ENCODE results near the gene MLEC.

MLEC gene

DNA sequence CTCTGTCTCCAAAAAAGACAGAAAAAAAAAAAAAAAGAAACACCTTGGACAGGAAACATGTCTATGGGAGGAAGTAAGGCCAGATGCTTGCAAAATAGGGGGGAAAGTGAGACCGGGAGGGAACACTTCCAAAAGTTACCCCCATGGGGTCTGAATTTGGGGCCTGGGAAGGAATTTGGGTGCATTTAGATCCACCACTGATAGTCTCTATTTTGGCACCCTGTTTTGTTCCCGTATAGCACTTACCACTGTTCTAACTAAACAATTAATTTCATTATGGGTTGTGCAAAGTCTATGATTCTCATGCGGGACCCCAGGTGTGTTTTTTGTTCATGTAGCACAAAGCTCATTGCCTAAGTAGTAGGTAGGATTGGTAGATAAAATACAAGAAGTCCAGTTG lies 1.4 kb upstream of the MLEC start:
- Histone ChIP-seq H3F3A (ENCODE audit: control insufficient read depth, insufficient read depth) (peaks cover 22% of the 10 kb centered on the region), H4K20me1 (ENCODE audit: control insufficient read depth, insufficient read depth, low read depth, low read length) (peaks cover 16% of the 10 kb centered on the region), H3K9me2 (replicated peaks; ENCODE audit: control insufficient read depth, low read length) (no peaks in the 10 kb centered on the region), H3K79me2 (ENCODE audit: control insufficient read depth, low read length) (peaks cover 36% of the 10 kb centered on the region), H3K4me1 (ENCODE audit: control insufficient read depth, low read length) (peaks cover 39% of the 10 kb centered on the region), H3K27me3 (ENCODE audit: control insufficient read depth, low read length) (no peaks in the 10 kb centered on the region), H3K4me3 (ENCODE audit: low read length) (peak overlapping the region; percentile 84), H3K4me2 (ENCODE audit: low read length) (peak overlapping the region; percentile 94), H3K9me3 (ENCODE audit: control insufficient read depth, insufficient read depth, low read length) (no peaks in the 10 kb centered on the region), H3K36me3 (ENCODE audit: control insufficient read depth, low read length) (peaks cover 30% of the 10 kb centered on the region), H3K27ac (ENCODE audit: low read depth, low read length) (peak overlapping the region; percentile 93)
- TF ChIP-seq EZH2phosphoT487 (IDR thresholded peaks at IDR 0.05; ENCODE audit: borderline replicate concordance, low read length): no peak
- TF ChIP-seq CTCF (IDR thresholded peaks at IDR 0.05; ENCODE audit: low read depth, low read length, poor library complexity, severe bottlenecking): no peak

GRCh38 chr12:120686151-120686689 lies 729 bp upstream of the MLEC start:
- TF ChIP-seq CTCF (IDR thresholded peaks at IDR 0.05; ENCODE audit: low read depth, low read length, poor library complexity, severe bottlenecking) (no peak), EZH2phosphoT487 (IDR thresholded peaks at IDR 0.05; ENCODE audit: borderline replicate concordance, low read length) (no peak)
- H3K27ac ChIP-seq (ENCODE audit: low read depth, low read length): peak overlapping the region; percentile 93
- H3K4me1 ChIP-seq (ENCODE audit: control insufficient read depth, low read length): peaks cover 38% of the 10 kb centered on the region
- no peaks in the 10 kb centered on the region for H3K9me2 ChIP-seq (replicated peaks; ENCODE audit: control insufficient read depth, low read length)
- H3K9me3 ChIP-seq (ENCODE audit: control insufficient read depth, insufficient read depth, low read length): no peaks in the 10 kb centered on the region
- peaks cover 35% of the 10 kb centered on the region for H3K36me3 ChIP-seq (ENCODE audit: control insufficient read depth, low read length)
- H3K27me3 ChIP-seq (ENCODE audit: control insufficient read depth, low read length): no peaks in the 10 kb centered on the region
- peak overlapping the region; percentile 84 for H3K4me3 ChIP-seq (ENCODE audit: low read length)
- peaks cover 22% of the 10 kb centered on the region for H3F3A ChIP-seq (ENCODE audit: control insufficient read depth, insufficient read depth)
- H4K20me1 ChIP-seq (ENCODE audit: control insufficient read depth, insufficient read depth, low read depth, low read length): peaks cover 16% of the 10 kb centered on the region
- peaks cover 43% of the 10 kb centered on the region for H3K79me2 ChIP-seq (ENCODE audit: control insufficient read depth, low read length)
- H3K4me2 ChIP-seq (ENCODE audit: low read length): peak overlapping the region; percentile 94

GRCh38 chr12:120687578-120688289 lies 785 bp downstream of the MLEC start:
- peaks cover 58% of the 10 kb centered on the region for H3K79me2 ChIP-seq (ENCODE audit: control insufficient read depth, low read length)
- H3K4me2 ChIP-seq (ENCODE audit: low read length): peak overlapping the region; percentile 93
- peaks cover 16% of the 10 kb centered on the region for H4K20me1 ChIP-seq (ENCODE audit: control insufficient read depth, insufficient read depth, low read depth, low read length)
- H3K36me3 ChIP-seq (ENCODE audit: control insufficient read depth, low read length): peaks cover 45% of the 10 kb centered on the region
- TF ChIP-seq CTCF (IDR thresholded peaks at IDR 0.05; ENCODE audit: low read depth, low read length, poor library complexity, severe bottlenecking) (no peak), EZH2phosphoT487 (IDR thresholded peaks at IDR 0.05; ENCODE audit: borderline replicate concordance, low read length) (no peak)
- H3F3A ChIP-seq (ENCODE audit: control insufficient read depth, insufficient read depth): peaks cover 22% of the 10 kb centered on the region
- no peaks in the 10 kb centered on the region for H3K9me2 ChIP-seq (replicated peaks; ENCODE audit: control insufficient read depth, low read length)
- H3K4me3 ChIP-seq (ENCODE audit: low read length): peak overlapping the region; percentile 84
- no peaks in the 10 kb centered on the region for H3K27me3 ChIP-seq (ENCODE audit: control insufficient read depth, low read length)
- peaks cover 38% of the 10 kb centered on the region for H3K4me1 ChIP-seq (ENCODE audit: control insufficient read depth, low read length)
- no peaks in the 10 kb centered on the region for H3K9me3 ChIP-seq (ENCODE audit: control insufficient read depth, insufficient read depth, low read length)
- H3K27ac ChIP-seq (ENCODE audit: low read depth, low read length): peak overlapping the region; percentile 49
